ENCODE measurements around the gene PACRG. TPM values are rescaled to one million over a fixed set of nuclear protein-coding genes. Genes with fewer than 3 reads are reported as not detected.

The PACRG gene
- total RNA-seq, 1 donor: under 0.01 TPM

DNA sequence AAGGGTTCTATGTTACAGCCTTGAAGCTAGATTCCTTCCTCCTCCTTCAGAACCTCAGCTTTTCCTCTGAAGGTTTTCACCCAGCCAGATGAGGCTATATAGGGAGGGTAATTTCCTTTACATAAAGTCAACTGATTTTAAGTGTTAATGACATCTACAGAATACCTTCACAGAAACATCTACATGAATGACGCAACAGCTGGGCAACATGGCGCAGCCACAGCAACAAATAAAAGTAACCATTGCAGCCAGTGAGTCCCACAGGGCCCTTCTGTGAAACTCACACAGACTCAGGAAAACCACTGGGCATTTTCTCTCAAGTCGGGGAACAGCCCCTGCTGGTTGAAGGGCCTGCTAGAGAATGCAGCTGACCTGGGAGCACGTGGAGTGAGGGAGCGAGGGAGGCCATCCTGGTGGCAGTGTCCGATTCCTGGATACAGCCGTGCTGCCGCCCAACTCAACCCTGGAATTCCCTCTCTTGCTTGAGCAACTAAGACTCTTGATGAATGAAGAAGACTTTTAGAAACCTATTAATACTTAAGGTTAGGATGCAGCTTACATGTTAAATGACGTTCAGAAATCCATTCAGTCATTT is 176.4 kb downstream of the PACRG start:
- no peak overlapping the region for H3K4me3 ChIP-seq (ENCODE audit: low read depth, low read length)
- TF ChIP-seq, protein P1, sequence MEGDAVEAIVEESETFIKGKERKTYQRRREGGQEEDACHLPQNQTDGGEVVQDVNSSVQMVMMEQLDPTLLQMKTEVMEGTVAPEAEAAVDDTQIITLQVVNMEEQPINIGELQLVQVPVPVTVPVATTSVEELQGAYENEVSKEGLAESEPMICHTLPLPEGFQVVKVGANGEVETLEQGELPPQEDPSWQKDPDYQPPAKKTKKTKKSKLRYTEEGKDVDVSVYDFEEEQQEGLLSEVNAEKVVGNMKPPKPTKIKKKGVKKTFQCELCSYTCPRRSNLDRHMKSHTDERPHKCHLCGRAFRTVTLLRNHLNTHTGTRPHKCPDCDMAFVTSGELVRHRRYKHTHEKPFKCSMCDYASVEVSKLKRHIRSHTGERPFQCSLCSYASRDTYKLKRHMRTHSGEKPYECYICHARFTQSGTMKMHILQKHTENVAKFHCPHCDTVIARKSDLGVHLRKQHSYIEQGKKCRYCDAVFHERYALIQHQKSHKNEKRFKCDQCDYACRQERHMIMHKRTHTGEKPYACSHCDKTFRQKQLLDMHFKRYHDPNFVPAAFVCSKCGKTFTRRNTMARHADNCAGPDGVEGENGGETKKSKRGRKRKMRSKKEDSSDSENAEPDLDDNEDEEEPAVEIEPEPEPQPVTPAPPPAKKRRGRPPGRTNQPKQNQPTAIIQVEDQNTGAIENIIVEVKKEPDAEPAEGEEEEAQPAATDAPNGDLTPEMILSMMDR (IDR thresholded peaks at IDR 0.05; ENCODE audit: insufficient read depth, low read depth, low read length): no peak
- no peak for DNase-seq (ENCODE audit: low read depth)

DNA sequence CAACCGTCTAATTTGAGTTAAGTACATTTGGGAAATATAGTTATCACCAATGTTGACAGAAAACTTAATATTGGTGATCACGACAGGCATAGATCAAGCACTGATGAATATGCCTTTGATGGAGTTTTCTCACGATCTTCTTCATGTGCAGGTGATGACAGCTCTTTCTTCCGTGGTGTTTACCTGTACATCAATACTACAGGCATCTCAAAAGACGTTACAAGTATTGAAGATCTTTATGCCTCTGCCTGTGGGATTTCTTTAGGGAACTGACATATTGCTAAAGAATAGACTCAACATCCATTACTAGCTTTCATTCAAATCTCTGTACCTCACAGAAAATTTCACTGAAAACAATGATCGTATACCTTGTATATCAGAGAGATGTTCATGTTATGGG is 178.7 kb downstream of the PACRG start:
- no peak for DNase-seq (ENCODE audit: low read depth)
- TF ChIP-seq, protein P1 (IDR thresholded peaks at IDR 0.05; ENCODE audit: insufficient read depth, low read depth, low read length): no peak
- H3K4me3 ChIP-seq (ENCODE audit: low read depth, low read length): no peak overlapping the region

DNA sequence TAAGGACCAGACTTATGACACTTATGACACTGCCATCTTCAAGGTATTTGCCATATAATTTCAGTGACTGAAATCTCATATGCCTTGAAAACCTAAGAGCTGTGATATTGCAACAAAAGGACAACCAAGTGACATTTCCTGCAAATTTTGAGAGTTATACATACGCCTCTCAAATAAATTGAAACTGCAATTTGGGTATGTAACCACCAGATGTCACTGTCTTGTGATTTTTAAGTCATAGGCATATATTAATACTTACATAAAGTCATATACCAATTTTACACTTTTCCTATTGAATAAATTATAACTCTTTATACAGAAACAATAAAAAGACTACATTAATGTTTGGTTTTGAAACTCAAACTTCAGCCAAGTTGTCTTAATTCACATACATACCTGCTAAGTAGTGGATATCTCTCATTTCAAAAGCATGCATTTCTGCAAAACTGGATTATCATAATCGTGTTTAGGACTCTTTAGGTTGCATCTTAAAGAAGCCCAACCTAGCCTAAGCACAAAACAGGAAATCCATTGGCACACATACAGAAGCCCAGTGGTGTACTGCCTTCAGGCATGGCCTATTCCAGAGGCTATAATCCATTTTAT is 180.2 kb downstream of the PACRG start:
- TF ChIP-seq, protein P1 (IDR thresholded peaks at IDR 0.05; ENCODE audit: insufficient read depth, low read depth, low read length): peak; percentile 50
- H3K4me3 ChIP-seq (ENCODE audit: low read depth, low read length): no peak overlapping the region
- DNase-seq (ENCODE audit: low read depth): peak; percentile 63

DNA sequence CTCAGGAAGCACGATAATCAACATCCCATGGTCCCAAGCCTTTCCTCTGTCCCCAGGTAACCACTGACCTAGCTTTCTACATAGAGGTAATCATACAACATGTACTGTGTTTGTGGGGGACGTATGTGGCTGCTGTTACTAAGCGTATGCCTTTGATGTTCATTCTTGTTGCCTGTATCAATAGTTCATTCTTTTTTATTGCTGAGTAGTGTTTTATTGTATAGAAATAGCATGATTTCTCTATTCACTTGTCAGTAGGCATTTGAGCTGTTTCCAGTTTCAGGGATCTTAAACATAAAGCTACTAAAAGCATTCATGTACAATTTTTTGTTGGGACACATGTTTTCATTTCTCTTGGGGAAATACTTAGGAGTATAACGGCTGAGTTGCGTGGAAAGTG is 185.4 kb downstream of the PACRG start:
- DNase-seq (ENCODE audit: low read depth): no peak
- TF ChIP-seq, protein P1 (IDR thresholded peaks at IDR 0.05; ENCODE audit: insufficient read depth, low read depth, low read length): no peak
- no peak overlapping the region for H3K4me3 ChIP-seq (ENCODE audit: low read depth, low read length)

DNA sequence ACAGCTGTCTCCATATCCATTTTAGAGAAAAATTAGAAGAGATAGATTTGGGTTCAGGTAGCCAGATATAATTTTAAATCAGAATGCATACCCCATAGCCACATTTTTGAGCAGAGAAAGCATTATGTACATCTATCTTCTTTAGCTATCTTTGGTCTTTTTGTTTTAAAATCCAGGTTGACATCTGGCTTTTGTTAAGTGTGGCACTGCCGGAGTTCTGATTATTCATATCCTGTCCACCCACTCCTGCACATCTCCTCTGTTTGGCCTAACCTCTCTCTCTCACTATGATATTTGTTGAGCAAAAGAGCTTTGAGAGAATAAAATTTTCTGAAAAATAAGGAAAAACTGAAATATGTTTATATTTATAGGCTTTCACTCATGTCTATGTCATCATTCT is 189.7 kb downstream of the PACRG start:
- H3K4me3 ChIP-seq (ENCODE audit: low read depth, low read length): no peak overlapping the region
- TF ChIP-seq, protein P1 (IDR thresholded peaks at IDR 0.05; ENCODE audit: insufficient read depth, low read depth, low read length): no peak
- DNase-seq (ENCODE audit: low read depth): peak; percentile 11

DNA sequence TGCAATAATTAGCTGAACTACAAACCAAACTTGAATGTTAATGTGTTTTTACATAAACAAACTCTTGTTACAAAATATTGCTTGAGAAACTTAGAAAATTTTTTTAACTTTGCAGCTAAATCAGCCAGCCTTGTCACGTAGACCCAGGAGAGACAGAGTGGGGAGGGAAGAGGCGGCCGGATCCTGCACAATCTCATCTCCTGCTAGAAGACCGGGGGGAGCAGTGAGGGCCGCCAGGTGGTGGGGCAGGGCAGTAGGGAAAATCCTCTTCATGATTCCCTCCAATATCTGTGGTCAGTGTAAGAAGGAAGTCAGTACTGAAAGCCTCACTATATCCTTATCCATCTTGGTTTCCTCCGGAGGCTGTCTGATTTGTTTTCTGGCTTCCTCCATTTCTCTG is 193.3 kb downstream of the PACRG start:
- no peak overlapping the region for H3K4me3 ChIP-seq (ENCODE audit: low read depth, low read length)
- no peak for DNase-seq (ENCODE audit: low read depth)
- TF ChIP-seq, protein P1 (IDR thresholded peaks at IDR 0.05; ENCODE audit: insufficient read depth, low read depth, low read length): no peak

Measured in fibroblast of villous mesenchyme (primary cell).